C1 segment of cervical spinal cord (tissue), 14 donors: ENCODE results near the gene ICAM2.

Experiments
- DNase-seq, 14 donors: peaks; one replicate each; lab custom pipeline; 2025; lab: John Stamatoyannopoulos, UW

ICAM2 gene

GRCh38 chr17:64020056-64020766 is at the start of gene ICAM2:
Gene ICAM2 (minus strand): TSS chr17:64020633. CDS start chr17:64006691, 13,942 bp downstream.
- DNase-seq = peak in 1 of 14 donors; percentile 31

DNA sequence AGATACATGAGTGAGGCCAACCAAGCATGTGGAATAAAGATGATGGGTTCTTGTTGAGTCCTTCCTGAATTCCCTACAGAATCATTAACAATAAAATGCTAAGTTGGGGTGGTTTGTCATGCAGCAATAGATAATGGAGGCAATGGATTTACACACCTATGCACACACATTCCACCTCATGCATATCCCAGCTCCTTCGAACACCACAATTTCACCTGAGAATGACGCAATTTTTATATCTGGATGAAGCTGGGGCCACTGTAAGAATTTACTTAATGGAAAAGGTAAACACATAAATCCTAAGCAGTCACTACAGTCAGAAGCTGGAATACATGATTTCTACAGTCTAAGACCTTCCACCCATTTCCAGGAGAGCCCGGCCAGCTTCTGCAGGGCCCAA is 49.8 kb upstream of the ICAM2 start:
- DNase-seq = no peak

GRCh38 chr17:64069143-64069542 is 48.7 kb upstream of the ICAM2 start:
- DNase-seq = no peak

- DNase-seq = no peak
These were observed 47.2 kb upstream of the ICAM2 start for GRCh38 chr17:64067657-64068056.

DNA sequence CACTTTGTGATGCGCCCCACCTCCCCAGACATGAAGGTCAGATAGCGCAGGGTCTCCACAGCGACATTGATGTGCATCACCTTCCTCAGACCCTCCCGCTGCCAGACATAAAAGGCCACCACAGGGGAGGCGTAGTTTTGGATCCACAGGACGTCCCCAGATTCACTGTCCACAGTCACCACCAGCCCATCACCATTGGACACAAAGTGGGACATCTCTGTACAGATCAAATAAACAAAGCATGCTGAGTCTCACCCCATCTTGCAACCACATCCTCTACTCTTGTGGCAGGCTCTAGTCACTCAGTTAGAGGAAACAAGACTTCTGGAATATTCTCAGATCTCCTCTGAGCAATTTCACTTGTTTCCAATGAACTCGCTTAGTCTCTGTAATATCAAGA is 46.3 kb upstream of the ICAM2 start:
- DNase-seq = no peak

DNA sequence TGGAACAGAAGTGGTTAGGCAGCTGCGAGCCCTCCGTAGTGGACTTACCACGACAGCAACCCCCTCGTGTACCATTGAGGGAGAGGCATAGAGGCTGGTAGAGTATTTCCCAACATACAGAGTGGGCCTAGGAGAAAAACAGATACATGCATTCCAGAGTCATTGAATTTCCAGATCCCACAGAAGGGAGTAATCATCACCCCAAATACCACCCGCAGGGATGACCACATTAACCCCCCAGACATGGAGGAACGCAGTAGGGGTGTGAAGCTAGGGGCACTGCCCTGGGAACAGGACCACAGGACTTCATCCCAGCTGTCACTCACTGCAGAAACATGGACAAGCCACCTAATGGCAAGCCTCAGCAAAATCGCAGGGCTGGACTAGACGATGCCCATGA is 44.7 kb upstream of the ICAM2 start:
- no peak for DNase-seq

DNA sequence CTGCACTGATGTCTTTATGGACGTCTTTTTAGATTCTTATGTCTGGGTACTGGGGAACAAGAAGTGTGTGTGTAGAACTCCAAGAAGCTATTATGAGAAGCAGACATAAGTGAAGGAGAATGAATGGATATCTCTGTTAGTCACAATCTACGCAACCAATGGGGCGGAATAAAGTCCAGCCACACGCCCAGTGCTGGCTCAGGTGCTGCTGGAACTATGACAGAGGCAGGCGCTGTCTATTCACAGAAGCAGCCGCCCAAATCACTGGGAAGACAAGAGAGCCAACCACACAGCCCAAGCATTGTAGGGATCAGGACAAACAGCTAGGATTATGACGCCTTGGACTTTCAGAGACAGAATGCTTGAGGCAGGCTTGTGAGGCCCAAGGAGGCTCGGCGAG is 43.9 kb upstream of the ICAM2 start:
- DNase-seq = no peak

- DNase-seq = no peak
These were observed 43.4 kb upstream of the ICAM2 start for GRCh38 chr17:64063766-64064224.

- no peak for DNase-seq
These were observed 42.7 kb upstream of the ICAM2 start for GRCh38 chr17:64063088-64063487.

- no peak for DNase-seq
These were observed 40.9 kb upstream of the ICAM2 start for GRCh38 chr17:64061178-64061898.

DNA sequence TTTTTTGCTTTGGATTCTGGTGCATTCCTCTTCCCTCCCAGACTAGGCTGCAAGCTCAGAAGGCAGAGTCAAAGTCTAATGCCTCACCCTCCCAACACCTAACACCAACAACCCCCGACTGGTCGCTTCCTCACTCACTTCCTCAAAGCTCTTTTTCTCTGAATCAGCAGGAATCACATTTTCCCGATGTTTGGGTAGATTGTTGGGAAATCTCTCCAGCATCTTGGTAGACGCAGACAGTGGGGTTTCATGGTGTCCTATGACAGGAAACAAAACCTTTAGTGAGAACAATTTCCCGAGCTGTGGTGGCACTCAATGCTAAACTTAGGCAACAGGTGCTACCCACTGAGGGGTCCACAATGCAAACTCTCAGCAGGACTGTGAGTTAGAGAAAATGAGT is 39.9 kb upstream of the ICAM2 start:
- no peak for DNase-seq

DNA sequence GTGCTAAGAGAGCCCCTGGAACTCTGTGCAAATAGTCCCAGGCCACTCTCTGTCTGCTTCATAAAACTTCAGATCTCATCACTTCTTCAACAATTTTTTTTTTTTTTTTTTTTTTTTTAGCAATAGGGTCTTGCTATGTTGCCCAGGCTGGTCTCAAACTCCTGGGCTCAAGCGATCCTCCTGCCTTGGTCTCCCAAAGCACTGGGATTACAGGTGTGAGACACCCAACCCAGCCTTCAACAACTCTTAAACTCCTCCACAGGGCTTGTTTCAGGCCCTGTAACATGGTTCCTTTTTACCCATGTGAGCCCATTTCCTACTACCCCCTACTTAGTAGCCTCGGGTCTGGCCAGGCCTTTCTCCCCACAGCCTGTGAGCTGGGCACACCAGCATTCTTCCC is 39.3 kb upstream of the ICAM2 start:
- no peak for DNase-seq

GRCh38 chr17:64058621-64059020 is 38.2 kb upstream of the ICAM2 start:
- DNase-seq = no peak

DNA sequence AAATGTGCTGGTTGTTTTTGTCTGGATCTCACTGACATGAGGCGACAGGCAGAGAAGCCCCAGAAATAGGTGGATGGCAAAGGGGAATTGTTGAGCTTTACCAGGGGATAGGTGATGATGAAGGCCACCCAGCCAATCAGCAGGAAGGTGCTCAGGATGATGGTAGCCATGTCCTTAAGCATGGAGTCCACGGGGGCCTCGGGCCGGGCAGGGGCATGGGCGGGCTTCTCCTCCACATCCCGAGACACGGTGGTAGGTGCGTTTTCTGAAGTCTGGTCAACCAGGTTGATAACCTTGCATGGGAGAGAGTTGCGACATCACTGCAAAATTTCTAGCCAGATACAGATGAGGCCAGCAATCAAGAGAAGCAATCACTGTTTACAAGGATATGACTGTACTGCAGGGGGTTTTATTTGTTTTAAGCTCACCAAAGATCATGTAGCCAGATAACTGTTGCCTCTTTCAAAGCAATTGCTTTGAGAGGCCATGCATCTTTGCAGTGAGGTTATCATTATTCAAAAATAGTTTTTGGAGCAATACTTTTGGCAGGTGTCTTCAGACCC is 37.3 kb upstream of the ICAM2 start:
- no peak for DNase-seq

- DNase-seq = no peak
These were observed 36.0 kb upstream of the ICAM2 start for GRCh38 chr17:64056269-64057005.

DNA sequence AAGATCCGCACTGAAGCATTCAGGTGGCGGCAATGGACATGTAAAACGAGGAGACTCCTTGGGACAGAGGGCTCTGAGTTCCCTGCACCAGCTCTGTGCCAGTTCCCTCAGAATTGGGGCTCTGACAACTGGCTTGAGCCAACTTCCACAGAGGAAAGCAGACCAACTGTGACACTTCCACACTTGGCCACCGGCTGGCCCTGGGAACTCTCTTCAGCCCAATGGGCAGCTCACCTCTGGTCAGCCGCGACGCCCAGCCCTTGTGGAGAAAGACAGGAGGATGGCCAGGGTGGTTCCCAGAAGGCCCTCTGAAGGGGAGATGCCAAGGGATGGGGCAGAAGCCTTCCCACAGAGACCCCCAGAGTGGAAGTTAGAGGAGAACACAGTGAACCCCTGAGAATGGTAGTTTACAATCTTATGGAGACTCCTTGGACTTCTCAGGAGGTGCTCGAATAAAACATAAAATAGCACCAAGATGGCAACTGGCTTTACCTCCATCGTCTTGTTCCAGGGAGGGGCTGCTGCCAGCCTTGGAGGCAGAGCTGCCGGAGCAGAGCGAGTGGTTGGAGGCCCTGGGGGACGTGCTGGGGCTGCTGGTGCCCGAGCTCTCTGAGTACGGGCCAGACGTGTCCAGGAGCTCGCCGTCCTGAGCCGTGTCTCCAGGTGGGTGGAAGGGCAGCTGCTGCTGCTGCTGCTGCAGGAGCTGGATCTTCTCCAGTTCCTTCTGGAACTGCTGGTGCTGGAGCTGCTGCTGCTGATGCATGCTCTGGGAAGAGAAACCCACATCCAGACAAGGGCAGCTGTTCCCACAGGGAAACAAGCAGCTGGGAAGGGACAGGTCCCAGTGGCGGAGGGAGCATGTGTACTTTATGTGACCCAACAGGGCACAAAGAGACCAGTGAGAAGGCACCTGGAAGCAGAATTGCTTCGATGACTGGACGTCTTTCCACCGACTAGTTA is 35.0 kb upstream of the ICAM2 start:
- DNase-seq = no peak

GRCh38 chr17:64054304-64054703 is 33.9 kb upstream of the ICAM2 start:
- DNase-seq = no peak

DNA sequence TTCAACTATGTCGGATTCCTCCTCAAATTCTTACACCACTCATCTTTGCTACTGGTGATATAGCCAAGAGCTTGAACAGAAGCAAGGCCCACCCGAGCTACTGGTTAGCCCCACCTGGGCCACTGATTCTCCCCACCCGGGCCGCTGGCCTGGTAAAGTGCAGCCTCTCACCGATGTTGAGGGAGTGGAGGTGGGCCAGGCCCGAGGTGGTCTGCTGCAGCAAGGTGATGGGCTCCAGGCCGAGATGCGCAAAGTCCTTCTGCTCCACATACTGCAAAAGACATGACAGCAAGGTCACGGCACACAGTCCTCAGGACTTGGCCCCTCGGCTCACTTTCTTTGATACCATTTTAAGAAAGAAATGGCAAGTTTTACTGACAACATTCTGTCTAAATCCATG is 32.7 kb upstream of the ICAM2 start:
- DNase-seq = no peak

DNA sequence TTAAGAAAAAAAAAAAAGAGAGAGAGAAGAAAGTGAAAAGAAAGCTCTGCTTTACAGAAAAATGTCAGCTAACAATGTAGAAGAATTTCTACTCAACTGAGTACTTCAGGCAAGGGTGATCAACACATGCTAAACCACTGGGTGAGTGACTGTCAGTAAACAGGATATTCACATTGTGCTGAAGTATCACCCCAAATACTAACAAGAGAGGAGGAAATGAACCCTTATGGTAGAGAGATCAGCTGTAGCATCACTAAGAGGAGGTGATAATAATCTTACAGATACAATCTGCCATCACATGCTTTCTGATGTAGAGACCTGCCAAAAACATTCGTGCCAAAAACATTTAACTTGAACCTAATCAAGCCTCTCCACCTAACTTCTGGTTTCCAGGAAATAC is 30.7 kb upstream of the ICAM2 start:
- no peak for DNase-seq

- no peak for DNase-seq
These were observed 28.4 kb upstream of the ICAM2 start for GRCh38 chr17:64048805-64049204.

- no peak for DNase-seq
These were observed 24.7 kb upstream of the ICAM2 start for GRCh38 chr17:64045176-64045575.
